ENCODE measurements around the gene GMPR. TPM values are rescaled to one million over a fixed set of nuclear protein-coding genes. Genes with fewer than 3 reads are reported as not detected.

The GMPR gene
- total and polyA plus RNA-seq, 10 of the 15 experiments (the other 5 are each of a cell fraction or from before 2014, with no cell fraction given), result 0.15 to 1.8 (median 0.49) TPM; not detected in 1

DNA sequence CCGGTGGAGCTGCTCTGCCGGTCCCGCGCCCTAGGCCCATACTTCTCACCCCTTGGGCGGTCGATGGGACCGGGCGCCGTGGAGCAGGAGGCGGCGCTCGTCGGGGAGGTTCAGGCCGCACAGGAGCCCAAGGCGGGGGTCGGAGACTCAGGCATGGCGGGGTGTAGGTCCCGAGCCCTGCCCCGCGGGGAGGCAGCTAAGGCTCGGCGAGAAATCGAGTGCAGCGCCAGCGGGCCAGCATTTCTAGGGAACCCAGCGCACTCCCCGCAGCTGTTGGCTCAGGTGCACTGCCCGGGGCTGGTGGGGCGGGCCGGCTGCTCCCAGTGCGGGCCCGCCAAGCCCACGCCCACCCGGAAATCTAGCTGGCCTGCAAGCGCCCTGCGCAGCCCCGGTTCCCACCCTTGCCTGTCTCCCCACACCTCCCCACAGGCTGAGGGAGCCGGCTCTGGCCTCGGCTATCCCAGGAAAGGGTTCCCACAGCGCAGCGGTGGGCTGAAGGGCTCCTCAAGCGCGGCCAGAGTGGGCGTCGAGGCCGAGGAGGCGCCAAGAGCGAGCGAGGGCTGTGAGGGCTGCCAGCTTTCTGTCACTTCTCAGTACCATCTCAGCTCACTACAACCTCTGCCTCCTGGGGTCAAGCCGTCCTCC lies 40.2 kb upstream of the GMPR start:
- DNase-seq (ENCODE audit: low read depth, low spot score), result no peak
- H4K20me1 ChIP-seq (ENCODE audit: control insufficient read depth, insufficient read depth), result no peaks in the 10 kb centered on the region
- no peak overlapping the region for H2AFZ ChIP-seq (ENCODE audit: control insufficient read depth, low read depth, low read length)
- CTCF ChIA-PET, result interaction anchor here (0.6 to 2.1 kb wide), 5 partner anchors 7 to 458 kb away, joined by 3 to 7 read pairs (median 5); no protein-coding TSS in a partner anchor
- H3K9me3 ChIP-seq (replicated peaks; ENCODE audit: control insufficient read depth, insufficient read depth, low read length), result no peaks in the 10 kb centered on the region
- no peak for FAIRE-seq
- H3K9ac ChIP-seq (ENCODE audit: control insufficient read depth, insufficient read depth, low read length), result no peak overlapping the region
- in situ Hi-C loops (cut with MboI) (no loop called here), intact Hi-C loops (cut with micrococcal nuclease; ENCODE audit: unreplicated experiment) (no loop called here)
- no peak overlapping the region for H3K4me3 ChIP-seq
- TF ChIP-seq NFYA (IDR thresholded peaks at IDR 0.05; ENCODE audit: borderline replicate concordance, low read depth, low read length), result no peak
- TF ChIP-seq KDM1A (IDR thresholded peaks at IDR 0.05; ENCODE audit: borderline replicate concordance), result no peak
- TF ChIP-seq CHD2 (IDR thresholded peaks at IDR 0.05; ENCODE audit: borderline replicate concordance, low read depth, low read length), result no peak
- TF ChIP-seq ZBED1 (IDR thresholded peaks at IDR 0.05; ENCODE audit: borderline replicate concordance), result no peak
- TF ChIP-seq RAD51 (IDR thresholded peaks at IDR 0.05), result no peak
- TF ChIP-seq RAD21 (IDR thresholded peaks at IDR 0.05; ENCODE audit: insufficient read depth, low read depth, low read length), result no peak
- TF ChIP-seq, protein P1, sequence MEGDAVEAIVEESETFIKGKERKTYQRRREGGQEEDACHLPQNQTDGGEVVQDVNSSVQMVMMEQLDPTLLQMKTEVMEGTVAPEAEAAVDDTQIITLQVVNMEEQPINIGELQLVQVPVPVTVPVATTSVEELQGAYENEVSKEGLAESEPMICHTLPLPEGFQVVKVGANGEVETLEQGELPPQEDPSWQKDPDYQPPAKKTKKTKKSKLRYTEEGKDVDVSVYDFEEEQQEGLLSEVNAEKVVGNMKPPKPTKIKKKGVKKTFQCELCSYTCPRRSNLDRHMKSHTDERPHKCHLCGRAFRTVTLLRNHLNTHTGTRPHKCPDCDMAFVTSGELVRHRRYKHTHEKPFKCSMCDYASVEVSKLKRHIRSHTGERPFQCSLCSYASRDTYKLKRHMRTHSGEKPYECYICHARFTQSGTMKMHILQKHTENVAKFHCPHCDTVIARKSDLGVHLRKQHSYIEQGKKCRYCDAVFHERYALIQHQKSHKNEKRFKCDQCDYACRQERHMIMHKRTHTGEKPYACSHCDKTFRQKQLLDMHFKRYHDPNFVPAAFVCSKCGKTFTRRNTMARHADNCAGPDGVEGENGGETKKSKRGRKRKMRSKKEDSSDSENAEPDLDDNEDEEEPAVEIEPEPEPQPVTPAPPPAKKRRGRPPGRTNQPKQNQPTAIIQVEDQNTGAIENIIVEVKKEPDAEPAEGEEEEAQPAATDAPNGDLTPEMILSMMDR (IDR thresholded peaks at IDR 0.05 in 2 of 3, conservative IDR thresholded peaks at IDR 0.05 in 1 of 3; ENCODE audit: control insufficient read depth in 2 of 3, extremely low read depth in 1 of 3, insufficient read depth in 1 of 3, low read depth in 3 of 3, low read length in 3 of 3), result no peak
- TF ChIP-seq ZNF384 (IDR thresholded peaks at IDR 0.05; ENCODE audit: borderline replicate concordance, low read depth, low read length), result no peak
- TF ChIP-seq IKZF1 (conservative IDR thresholded peaks at IDR 0.05), result no peak
- TF ChIP-seq, protein P2, sequence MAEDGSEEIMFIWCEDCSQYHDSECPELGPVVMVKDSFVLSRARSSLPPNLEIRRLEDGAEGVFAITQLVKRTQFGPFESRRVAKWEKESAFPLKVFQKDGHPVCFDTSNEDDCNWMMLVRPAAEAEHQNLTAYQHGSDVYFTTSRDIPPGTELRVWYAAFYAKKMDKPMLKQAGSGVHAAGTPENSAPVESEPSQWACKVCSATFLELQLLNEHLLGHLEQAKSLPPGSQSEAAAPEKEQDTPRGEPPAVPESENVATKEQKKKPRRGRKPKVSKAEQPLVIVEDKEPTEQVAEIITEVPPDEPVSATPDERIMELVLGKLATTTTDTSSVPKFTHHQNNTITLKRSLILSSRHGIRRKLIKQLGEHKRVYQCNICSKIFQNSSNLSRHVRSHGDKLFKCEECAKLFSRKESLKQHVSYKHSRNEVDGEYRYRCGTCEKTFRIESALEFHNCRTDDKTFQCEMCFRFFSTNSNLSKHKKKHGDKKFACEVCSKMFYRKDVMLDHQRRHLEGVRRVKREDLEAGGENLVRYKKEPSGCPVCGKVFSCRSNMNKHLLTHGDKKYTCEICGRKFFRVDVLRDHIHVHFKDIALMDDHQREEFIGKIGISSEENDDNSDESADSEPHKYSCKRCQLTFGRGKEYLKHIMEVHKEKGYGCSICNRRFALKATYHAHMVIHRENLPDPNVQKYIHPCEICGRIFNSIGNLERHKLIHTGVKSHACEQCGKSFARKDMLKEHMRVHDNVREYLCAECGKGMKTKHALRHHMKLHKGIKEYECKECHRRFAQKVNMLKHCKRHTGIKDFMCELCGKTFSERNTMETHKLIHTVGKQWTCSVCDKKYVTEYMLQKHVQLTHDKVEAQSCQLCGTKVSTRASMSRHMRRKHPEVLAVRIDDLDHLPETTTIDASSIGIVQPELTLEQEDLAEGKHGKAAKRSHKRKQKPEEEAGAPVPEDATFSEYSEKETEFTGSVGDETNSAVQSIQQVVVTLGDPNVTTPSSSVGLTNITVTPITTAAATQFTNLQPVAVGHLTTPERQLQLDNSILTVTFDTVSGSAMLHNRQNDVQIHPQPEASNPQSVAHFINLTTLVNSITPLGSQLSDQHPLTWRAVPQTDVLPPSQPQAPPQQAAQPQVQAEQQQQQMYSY (CRISPR knock-in tag; IDR thresholded peaks at IDR 0.05), result no peak
- TF ChIP-seq TARDBP (IDR thresholded peaks at IDR 0.05; ENCODE audit: borderline replicate concordance), result no peak
- TF ChIP-seq, protein P3, sequence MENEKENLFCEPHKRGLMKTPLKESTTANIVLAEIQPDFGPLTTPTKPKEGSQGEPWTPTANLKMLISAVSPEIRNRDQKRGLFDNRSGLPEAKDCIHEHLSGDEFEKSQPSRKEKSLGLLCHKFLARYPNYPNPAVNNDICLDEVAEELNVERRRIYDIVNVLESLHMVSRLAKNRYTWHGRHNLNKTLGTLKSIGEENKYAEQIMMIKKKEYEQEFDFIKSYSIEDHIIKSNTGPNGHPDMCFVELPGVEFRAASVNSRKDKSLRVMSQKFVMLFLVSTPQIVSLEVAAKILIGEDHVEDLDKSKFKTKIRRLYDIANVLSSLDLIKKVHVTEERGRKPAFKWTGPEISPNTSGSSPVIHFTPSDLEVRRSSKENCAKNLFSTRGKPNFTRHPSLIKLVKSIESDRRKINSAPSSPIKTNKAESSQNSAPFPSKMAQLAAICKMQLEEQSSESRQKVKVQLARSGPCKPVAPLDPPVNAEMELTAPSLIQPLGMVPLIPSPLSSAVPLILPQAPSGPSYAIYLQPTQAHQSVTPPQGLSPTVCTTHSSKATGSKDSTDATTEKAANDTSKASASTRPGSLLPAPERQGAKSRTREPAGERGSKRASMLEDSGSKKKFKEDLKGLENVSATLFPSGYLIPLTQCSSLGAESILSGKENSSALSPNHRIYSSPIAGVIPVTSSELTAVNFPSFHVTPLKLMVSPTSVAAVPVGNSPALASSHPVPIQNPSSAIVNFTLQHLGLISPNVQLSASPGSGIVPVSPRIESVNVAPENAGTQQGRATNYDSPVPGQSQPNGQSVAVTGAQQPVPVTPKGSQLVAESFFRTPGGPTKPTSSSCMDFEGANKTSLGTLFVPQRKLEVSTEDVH (IDR thresholded peaks at IDR 0.05; ENCODE audit: low read depth, partially characterized antibody), result no peak
- BruUV-seq (replicated peaks), result no TSS peak
- no peak for ATAC-seq
- RAD21 ChIA-PET (ENCODE audit: unreplicated experiment), result interaction anchor here (1.1 kb wide), 1 partner anchor 15 kb away, joined by 3 read pairs; no protein-coding TSS in a partner anchor
- no peak overlapping the region for H3K27ac ChIP-seq (ENCODE audit: control insufficient read depth, insufficient read depth)
- 86% methylated on average over 50 of the region's 50 CpGs for WGBS (ENCODE audit: insufficient coverage, insufficient replicate concordance, low lambda C conversion rate, missing lambda C conversion rate)
- no peak overlapping the region for H3K4me2 ChIP-seq (ENCODE audit: control insufficient read depth, insufficient read depth)
- H3K36me3 ChIP-seq (ENCODE audit: control insufficient read depth in 2 of 2, insufficient read depth in 2 of 2, low read length in 1 of 2), result no peaks in the 10 kb centered on the region
- H3K4me1 ChIP-seq (ENCODE audit: control insufficient read depth, insufficient read depth, low read length), result no peaks in the 10 kb centered on the region
- H3K79me2 ChIP-seq (ENCODE audit: control insufficient read depth, insufficient read depth, low read length), result no peaks in the 10 kb centered on the region
- POLR2A ChIA-PET, result no interaction called here
- no peaks in the 10 kb centered on the region; a peak in 2 of 4 replicates for H3K27me3 ChIP-seq (replicated peaks in 1 of 2; ENCODE audit: control insufficient read depth in 2 of 2, insufficient read depth in 2 of 2, low read length in 1 of 2)
- SMC1A ChIA-PET (ENCODE audit: uncharacterized antibody, unreplicated experiment), result interaction anchor here (1.1 to 2.4 kb wide), 2 partner anchors 8 to 29 kb away, joined by 4 to 12 read pairs; no protein-coding TSS in a partner anchor
